Tibial artery (tissue), 4 donors: ENCODE measurements around the gene HOXC10.

Experiments used
- DNase-seq, 2 donors: peaks; one replicate each; pipeline ENCODE4 v3.0.0-alpha.2; 2019
- H3K27ac ChIP-seq, 2 donors: fragments of 200-600 bp; sonication (generic) in 1 of 2; 1 replicate in 1 of 2; 2 replicates in 1 of 2; pipeline ENCODE4 v1.5.1; 2018 to 2019; ENCODE audit warnings: mild to moderate bottlenecking in 1 of 2
- H3K27me3 ChIP-seq, 2 donors: fragments of 200-600 bp; sonication (generic) in 1 of 2; one replicate each; pipeline versions ENCODE4 v1.5.1 to v1.6.0; 2016 to 2019
- H3K36me3 ChIP-seq, 3 donors: fragments of 200-600 bp; sonication (generic) in 2 of 3; one replicate each; pipeline ENCODE4 v1.5.1; 2016 to 2019; ENCODE audit warnings: mild to moderate bottlenecking in 2 of 3
- H3K4me1 ChIP-seq, 4 donors: fragments of 200-600 bp; sonication (generic) in 2 of 4; 1 replicate in 3 of 4; 2 replicates in 1 of 4; pipeline ENCODE4 v1.5.1; 2016 to 2019
- H3K4me3 ChIP-seq, 2 donors: fragments of 200-600 bp; sonication (generic) in 1 of 2; 1 replicate in 1 of 2; 2 replicates in 1 of 2; pipeline ENCODE4 v1.5.1; 2018 to 2019; ENCODE audit warnings: mild to moderate bottlenecking in 2 of 2
- H3K9me3 ChIP-seq, 3 donors: fragments of 200-600 bp; sonication (generic) in 1 of 3; one replicate each; pipeline ENCODE4 v1.5.1; 2016 to 2019
- CTCF ChIP-seq, 2 experiments: fragments of 200-600 bp in 1 of 2; fragments of 450-650 bp in 1 of 2; IDR thresholded peaks; one replicate each; pipeline ENCODE4 v1.5.1; 2017 to 2019; ENCODE audit warnings: antibody characterized with exemption in 2 of 2, mild to moderate bottlenecking in 1 of 2, moderate library complexity in 1 of 2
- intact Hi-C: fragments of 100-400 bp; cut with DNase I; formaldehyde crosslinking; loops from one replicate; pipeline ENCODE4 v1.15.0; 2023; ENCODE audit warnings: low total_unique reads

HOXC10 gene

GRCh38 chr12:53984901-53985691, at the start of gene HOXC10:
HOXC10 (plus strand) TSS chr12:53985146; CDS start chr12:53985260, 114 bp downstream.
- intact Hi-C loops: loop anchor here (5.0 kb wide), 1 partner anchor 217 kb away; no protein-coding TSS in a partner anchor
- H3K27ac ChIP-seq: peak within 1 kb of the TSS; percentile 93 to 98
- H3K9me3 ChIP-seq: no peaks in the 10 kb centered on the region
- peak within 1 kb of the TSS; percentile 64 to 84 for H3K4me3 ChIP-seq
- no peaks in the 10 kb centered on the region for H3K36me3 ChIP-seq
- H3K27me3 ChIP-seq: no peaks in the 10 kb centered on the region
- peak; percentile 77 to 82 for TF ChIP-seq CTCF (IDR thresholded peaks at IDR 0.05)
- DNase-seq: peak; percentile 97 to 98
- H3K4me1 ChIP-seq: peaks cover 4 to 52% (median 31%) of the 10 kb centered on the region in 4 donors

- no peak overlapping the region for H3K4me3 ChIP-seq
- peaks cover 12 to 99% of the 10 kb centered on the region in 2 donors for H3K27me3 ChIP-seq
- no peaks in the 10 kb centered on the region for H3K36me3 ChIP-seq
- H3K9me3 ChIP-seq: no peaks in the 10 kb centered on the region
- intact Hi-C loops: no loop called here
- H3K4me1 ChIP-seq: peaks cover 0 to 32% (median 15%) of the 10 kb centered on the region in 4 donors
- no peak for TF ChIP-seq CTCF (IDR thresholded peaks at IDR 0.05)
- no peak overlapping the region for H3K27ac ChIP-seq
- no peak for DNase-seq
These were observed 49.3 kb upstream of the HOXC10 start for GRCh38 chr12:53935383-53936341.

GRCh38 chr12:53937099-53937498, 47.8 kb upstream of the HOXC10 start:
- H3K9me3 ChIP-seq: no peaks in the 10 kb centered on the region
- H3K4me3 ChIP-seq: no peak overlapping the region
- H3K27ac ChIP-seq: no peak overlapping the region
- no peak for DNase-seq
- intact Hi-C loops: no loop called here
- peaks cover 9 to 91% of the 10 kb centered on the region in 2 donors for H3K27me3 ChIP-seq
- no peak for TF ChIP-seq CTCF (IDR thresholded peaks at IDR 0.05)
- no peaks in the 10 kb centered on the region for H3K36me3 ChIP-seq
- H3K4me1 ChIP-seq: peaks cover 0 to 32% (median 15%) of the 10 kb centered on the region in 4 donors

GRCh38 chr12:53937596-53938325, 47.2 kb upstream of the HOXC10 start:
- Histone ChIP-seq H3K27me3 (peaks cover 9 to 91% of the 10 kb centered on the region in 2 donors), H3K9me3 (no peaks in the 10 kb centered on the region), H3K36me3 (no peaks in the 10 kb centered on the region), H3K4me1 (peaks cover 0 to 32% (median 15%) of the 10 kb centered on the region in 4 donors), H3K27ac (no peak overlapping the region), H3K4me3 (peak overlapping the region; percentile 14 to 61)
- intact Hi-C loops: no loop called here
- DNase-seq: no peak
- no peak for TF ChIP-seq CTCF (IDR thresholded peaks at IDR 0.05)
